ENCODE results near the gene WAPL. TPM values are rescaled to one million over a fixed set of nuclear protein-coding genes. Genes with fewer than 3 reads are reported as not detected.

WAPL gene
- total RNA-seq, 1 donor from 2014 or later: 33.4 TPM

- DNase-seq: no peak
- Mint-ChIP-seq H3K4me3 (ENCODE audit: unreplicated experiment) (no peak overlapping the region), H3K36me3 (ENCODE audit: unreplicated experiment) (no peaks in the 10 kb centered on the region), H3K27me3 (ENCODE audit: unreplicated experiment) (no peaks in the 10 kb centered on the region), H3K4me1 (ENCODE audit: low read depth, unreplicated experiment) (peaks cover 8% of the 10 kb centered on the region), H3K27ac (ENCODE audit: unreplicated experiment) (no peak overlapping the region), H3K9me3 (ENCODE audit: unreplicated experiment) (no peaks in the 10 kb centered on the region)
- TF ChIP-seq CTCF (IDR thresholded peaks at IDR 0.05; ENCODE audit: partially characterized antibody, unreplicated experiment): no peak
Measured at GRCh38 chr10:86504510-86504909, 17.1 kb downstream of the WAPL start.

- H3K9me3 Mint-ChIP-seq (ENCODE audit: unreplicated experiment): no peaks in the 10 kb centered on the region
- H3K27ac Mint-ChIP-seq (ENCODE audit: unreplicated experiment): no peak overlapping the region
Measured at GRCh38 chr10:86500846-86501245, 20.7 kb downstream of the WAPL start.

GRCh38 chr10:86498598-86498997, 23.0 kb downstream of the WAPL start:
- TF ChIP-seq CTCF (IDR thresholded peaks at IDR 0.05; ENCODE audit: partially characterized antibody, unreplicated experiment): no peak
- H3K4me3 Mint-ChIP-seq (ENCODE audit: unreplicated experiment): no peak overlapping the region
- H3K36me3 Mint-ChIP-seq (ENCODE audit: unreplicated experiment): no peaks in the 10 kb centered on the region
- H3K4me1 Mint-ChIP-seq (ENCODE audit: low read depth, unreplicated experiment): peaks cover 8% of the 10 kb centered on the region
- no peak for DNase-seq
- H3K27me3 Mint-ChIP-seq (ENCODE audit: unreplicated experiment): no peaks in the 10 kb centered on the region
- no peak overlapping the region for H3K27ac Mint-ChIP-seq (ENCODE audit: unreplicated experiment)
- H3K9me3 Mint-ChIP-seq (ENCODE audit: unreplicated experiment): no peaks in the 10 kb centered on the region

More at GRCh38 chr10:86500846-86501245, 20.7 kb downstream of the WAPL start:
- no peak for TF ChIP-seq CTCF (IDR thresholded peaks at IDR 0.05; ENCODE audit: partially characterized antibody, unreplicated experiment)
- Mint-ChIP-seq H3K4me3 (ENCODE audit: unreplicated experiment) (no peak overlapping the region), H3K27me3 (ENCODE audit: unreplicated experiment) (no peaks in the 10 kb centered on the region), H3K36me3 (ENCODE audit: unreplicated experiment) (no peaks in the 10 kb centered on the region), H3K4me1 (ENCODE audit: low read depth, unreplicated experiment) (peaks cover 8% of the 10 kb centered on the region)
- DNase-seq: no peak

- Mint-ChIP-seq H3K4me3 (ENCODE audit: unreplicated experiment) (no peak overlapping the region), H3K27me3 (ENCODE audit: unreplicated experiment) (peaks cover under 1% of the 10 kb centered on the region), H3K9me3 (ENCODE audit: unreplicated experiment) (no peaks in the 10 kb centered on the region), H3K27ac (ENCODE audit: unreplicated experiment) (no peak overlapping the region), H3K4me1 (ENCODE audit: low read depth, unreplicated experiment) (peaks cover 8% of the 10 kb centered on the region), H3K36me3 (ENCODE audit: unreplicated experiment) (no peaks in the 10 kb centered on the region)
- no peak for TF ChIP-seq CTCF (IDR thresholded peaks at IDR 0.05; ENCODE audit: partially characterized antibody, unreplicated experiment)
- no peak for DNase-seq
Measured at GRCh38 chr10:86497621-86498020, 24.0 kb downstream of the WAPL start.

GRCh38 chr10:86489960-86490612, 31.5 kb downstream of the WAPL start:
- no peak for DNase-seq
- Mint-ChIP-seq H3K27ac (ENCODE audit: unreplicated experiment) (no peak overlapping the region), H3K4me3 (ENCODE audit: unreplicated experiment) (no peak overlapping the region), H3K9me3 (ENCODE audit: unreplicated experiment) (no peaks in the 10 kb centered on the region), H3K4me1 (ENCODE audit: low read depth, unreplicated experiment) (peaks cover 8% of the 10 kb centered on the region), H3K27me3 (ENCODE audit: unreplicated experiment) (peaks cover 4% of the 10 kb centered on the region), H3K36me3 (ENCODE audit: unreplicated experiment) (peaks cover 5% of the 10 kb centered on the region)
- TF ChIP-seq CTCF (IDR thresholded peaks at IDR 0.05; ENCODE audit: partially characterized antibody, unreplicated experiment): no peak
